HG02852 (cell line): Measurements from ENCODE around the gene UGT3A2.
"Not testable (repeated sequence)": the region's sequence is repeated elsewhere in the genome, so short reads cannot be mapped to it uniquely, and the experiment has no call there.

ENCODE experiments used
- ATAC-seq: cut with Tn5 transposase; IDR thresholded peaks from one replicate; pipeline ENCODE4 v1.9.1; 2021; ENCODE audit warnings: mild to moderate bottlenecking, moderate library complexity; ENCODE audit not compliant: unreplicated experiment

The UGT3A2 gene

DNA sequence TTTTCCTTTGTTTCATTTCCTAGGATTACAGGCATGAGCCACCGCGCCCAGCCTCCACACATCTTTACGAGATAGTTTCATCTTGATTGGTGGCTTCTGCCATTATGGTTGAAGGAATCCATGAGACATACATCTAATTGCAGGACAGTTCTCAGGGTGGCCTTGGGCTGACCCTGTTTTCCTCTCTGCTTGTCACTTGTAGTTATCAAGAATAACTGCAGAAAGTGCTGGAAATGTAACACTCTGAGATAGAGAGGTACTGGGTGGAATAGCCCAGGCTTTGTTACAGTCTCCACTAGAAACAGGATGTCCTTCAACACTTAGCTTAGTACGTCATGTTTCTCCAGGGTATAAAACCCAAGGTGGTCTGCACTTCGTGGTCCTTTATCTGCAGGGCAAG, 10.7 kb downstream of the UGT3A2 start:
- ATAC-seq, result no peak

DNA sequence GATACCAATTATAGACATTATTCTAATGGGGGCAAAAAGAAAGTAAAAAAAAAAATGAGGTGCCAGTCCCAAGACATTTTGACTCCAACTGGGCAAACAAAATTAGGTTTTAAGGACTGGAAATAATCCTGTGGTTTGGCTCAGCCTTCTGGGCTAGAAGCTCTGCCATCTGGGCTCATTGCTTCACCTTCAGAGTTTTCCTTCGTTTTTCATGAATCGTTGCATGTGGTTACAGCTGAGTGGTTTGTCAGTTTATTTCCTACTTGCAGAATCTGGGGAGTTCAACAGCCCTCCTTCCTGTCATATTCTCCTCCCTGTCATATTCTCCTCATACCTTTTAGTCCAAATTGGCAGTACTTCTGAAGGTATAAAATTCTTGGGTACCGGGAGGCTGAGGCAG, 12.0 kb downstream of the UGT3A2 start:
- no peak for ATAC-seq

DNA sequence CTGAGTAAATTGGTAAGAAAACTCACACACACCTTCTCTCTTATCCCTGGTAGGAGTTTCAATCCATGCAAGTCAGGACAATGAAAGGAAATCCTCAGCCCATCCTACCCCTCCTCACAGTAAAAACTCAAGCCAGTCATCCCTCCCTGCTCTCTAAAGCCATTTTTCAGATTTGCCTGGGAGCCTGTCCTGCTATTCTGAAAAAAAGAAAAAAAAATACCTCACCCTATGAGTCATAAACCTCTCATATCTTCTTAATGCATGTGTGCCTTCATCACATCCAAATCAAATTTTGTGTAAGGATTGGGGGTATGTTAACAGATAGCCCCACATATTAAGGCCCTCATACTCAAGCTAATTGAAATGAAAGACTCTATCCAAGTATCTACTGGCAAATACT, 14.1 kb downstream of the UGT3A2 start:
- no peak for ATAC-seq

DNA sequence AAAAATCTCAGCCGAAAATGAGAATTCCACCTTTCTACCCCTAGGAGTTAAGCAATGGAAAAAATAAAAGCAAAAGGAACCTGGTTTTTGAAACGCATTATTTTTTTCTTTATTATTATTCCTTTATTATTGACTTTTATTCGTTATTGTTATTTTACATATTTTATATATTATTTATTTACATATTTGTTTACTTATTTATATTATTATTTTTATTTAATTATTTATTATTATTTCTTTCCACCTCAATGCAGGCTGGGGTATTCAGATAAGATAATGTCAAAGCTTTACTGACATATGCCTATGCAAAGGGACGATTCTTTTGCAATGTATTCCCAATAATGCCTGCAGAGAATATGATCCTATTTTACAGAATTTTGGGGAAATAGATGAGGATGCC, 16.7 kb downstream of the UGT3A2 start:
- no peak for ATAC-seq

DNA sequence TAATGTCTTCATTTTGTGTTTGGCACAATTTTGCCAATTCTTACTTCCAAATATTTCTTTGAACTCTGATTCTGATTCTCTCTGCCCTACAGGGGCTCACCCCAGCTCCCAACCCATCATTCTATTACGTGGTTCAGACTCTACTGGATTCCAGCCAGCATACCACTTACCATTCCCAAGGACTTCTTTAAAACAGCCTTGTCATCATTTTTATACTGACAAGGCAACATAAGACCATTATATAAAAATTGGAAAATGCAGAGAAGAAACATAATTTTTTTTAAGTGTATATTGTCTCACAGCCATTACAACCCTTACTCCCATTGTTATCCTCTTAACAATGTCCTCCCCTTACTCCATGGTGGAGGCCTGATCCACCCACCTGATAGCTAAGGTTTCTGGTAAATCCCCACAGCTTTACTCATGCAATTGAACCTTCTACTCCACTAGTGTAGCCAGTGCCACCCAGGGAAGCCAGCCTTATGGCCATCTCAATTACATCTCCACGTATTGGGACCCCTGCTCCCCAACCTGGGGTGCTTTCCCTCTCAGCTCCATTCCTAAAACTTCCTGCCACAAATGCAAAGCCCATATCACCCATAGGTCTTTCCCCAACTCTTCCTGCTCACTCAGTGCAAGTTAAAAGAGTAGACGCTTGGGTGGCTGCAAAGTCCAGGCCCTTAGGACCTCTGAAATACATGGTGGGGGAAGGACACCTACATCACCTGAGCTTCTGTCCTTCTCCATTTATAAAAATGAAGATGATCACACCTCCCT, 19.1 kb downstream of the UGT3A2 start:
- ATAC-seq, result no peak

DNA sequence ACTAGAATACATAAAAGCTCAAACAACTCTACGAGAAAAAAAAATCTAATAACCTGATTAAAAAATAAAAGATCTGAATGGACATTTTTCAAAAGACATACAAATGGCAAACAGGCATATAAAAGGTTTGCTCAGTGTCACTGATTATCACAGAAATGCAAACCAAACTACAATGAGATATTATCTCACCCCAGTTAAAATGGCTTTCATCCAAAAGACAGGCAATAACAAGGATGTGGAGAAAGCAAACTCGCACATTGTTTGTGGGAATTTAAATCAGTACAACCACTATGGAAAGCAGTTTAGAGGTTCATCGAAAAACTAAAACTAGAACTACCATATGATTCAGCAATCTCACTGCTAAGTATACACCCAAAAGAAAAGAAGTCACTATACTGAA, 20.8 kb downstream of the UGT3A2 start:
- ATAC-seq, result no peak

DNA sequence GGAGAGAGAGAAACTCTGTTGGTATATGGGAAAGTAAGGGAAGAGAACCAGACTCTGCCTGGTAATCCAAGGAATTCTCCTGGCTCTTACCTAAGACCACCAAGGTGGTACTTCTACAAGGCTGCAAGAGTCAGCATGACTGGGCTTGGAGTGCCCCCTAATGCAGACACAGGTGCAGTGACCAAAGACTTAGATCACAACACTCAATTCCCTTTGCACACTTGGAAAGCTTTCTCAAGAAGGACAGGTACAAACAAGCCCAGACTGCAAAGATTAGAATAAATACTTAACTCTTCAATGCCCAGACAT, 25.2 kb downstream of the UGT3A2 start:
- no peak for ATAC-seq

DNA sequence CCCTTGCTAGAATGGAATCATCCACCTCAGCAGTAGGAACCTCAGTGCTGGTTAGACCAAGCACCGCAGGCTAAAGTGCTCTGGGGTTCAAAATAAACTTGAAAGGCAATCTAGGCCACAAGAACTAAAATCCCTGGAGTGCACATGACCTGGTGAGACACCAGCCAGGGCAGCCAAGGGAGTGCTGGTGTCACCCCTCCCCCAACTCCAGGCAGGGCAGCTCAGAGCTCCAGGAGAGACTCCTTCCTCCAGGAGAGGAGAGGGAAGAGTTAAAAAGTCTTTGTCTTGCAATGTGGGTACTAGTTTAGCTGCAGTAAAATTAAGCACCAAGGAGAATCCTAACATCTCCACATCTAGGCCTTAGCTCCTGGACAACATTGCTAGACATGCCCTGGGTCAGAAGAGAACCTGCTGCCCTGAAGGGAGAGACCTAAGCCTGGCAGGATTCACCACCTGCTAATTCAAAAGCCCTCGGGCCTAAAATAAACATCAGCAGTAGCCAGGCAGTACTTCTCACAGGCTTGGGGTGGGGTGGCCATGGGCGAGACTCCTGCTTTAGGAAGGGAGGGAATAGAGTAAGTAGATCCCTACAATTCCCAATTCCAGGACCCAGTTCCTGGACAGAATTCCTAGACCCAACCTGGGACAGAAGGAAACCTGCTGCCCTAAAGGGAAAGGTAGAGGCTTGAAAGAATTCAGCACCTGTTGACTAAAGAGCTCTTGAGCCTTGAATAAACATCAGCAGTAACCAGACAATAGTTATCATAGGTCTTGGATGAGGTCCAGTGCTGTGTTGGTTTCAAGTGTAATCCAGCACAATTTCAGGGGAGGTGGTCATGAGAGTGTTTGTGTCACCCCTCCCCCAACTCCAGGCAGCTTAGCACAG, 25.8 kb downstream of the UGT3A2 start:
- no peak for ATAC-seq

DNA sequence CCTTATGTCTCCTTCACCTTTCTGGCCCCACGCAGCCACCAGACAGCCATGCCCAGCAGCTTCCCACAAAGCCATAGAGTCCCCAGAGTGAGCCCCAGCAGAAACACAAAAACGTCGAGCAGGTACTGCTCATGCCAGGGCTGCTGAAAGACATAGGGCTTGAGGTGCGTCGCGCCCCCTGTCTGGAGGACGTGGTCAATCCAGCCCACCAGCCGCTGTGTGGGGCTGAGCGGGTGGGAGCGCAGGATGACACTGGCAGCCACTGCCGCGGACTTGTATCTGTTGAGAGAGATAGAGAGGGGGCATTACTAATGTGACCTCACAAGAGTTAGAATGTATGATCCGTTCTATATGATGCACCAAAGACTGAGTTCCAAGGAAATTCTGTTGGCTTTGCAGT, 31.0 kb downstream of the UGT3A2 start:
- no peak for ATAC-seq

DNA sequence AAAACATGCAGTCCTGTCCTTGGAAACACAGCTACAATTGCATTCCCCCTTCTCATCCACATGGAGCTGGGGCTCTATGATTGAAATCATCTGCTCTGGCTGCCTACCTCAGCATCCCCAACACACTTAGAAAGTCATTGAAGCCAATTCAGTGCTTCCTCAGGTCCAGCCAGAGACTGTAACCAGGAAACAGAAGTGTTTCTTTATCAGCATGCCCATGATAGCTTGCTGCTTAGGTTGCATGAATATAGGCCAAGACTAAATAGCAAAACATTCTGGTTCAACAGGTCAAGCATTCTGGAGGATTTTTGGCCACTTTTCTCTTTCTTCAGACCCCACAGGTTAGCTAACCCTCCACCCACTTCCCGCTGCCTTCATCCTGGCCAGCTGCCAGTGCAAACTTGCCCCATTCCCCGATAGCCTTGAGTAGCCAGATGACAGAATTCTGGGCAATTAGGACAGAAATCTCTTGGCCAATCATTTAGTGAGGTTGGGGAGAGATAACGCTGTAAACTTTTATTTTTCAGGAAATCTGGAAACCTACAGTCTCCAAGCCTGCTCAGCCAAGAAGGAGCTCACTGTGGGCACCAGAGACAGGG, 32.0 kb downstream of the UGT3A2 start:
- ATAC-seq, result not testable (repeated sequence)

DNA sequence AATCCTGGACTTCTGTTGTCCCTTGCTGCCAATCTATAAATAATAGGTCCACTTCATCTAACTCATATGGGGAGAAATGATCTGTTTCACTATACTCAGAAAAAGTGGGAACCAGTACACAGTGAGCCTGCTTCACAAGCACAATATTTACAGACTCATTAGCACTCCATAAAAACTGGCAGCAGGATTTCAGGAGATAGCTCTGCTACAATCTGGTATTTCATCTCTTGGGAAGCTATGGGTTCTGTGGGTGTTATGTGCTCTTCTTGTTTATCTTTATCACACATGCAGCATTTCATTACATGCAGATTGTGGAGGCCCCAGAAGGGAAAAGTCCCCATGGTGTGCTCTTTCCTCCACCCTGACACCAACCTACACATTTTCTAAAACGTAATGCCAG, 33.2 kb downstream of the UGT3A2 start:
- no peak for ATAC-seq

DNA sequence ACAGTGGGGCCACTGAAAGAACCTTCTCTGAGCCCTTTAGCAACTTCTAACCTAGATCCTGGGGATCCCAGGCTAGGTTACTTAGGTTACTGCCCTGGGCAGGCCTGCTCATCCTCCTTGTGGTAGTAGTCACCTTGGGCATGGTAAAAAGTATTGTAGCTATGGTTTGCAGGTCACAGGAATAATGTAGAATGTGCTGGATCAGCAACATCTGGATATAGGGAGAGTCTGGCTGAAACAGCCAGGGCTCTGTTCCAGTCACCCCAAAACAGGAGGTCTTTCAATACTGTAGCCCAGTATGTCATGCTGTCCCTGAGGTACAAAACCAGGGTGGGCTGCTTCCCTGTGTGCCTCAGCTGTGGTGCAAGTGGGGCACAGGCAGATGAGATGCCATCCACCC, 33.6 kb downstream of the UGT3A2 start:
- ATAC-seq, result no peak

DNA sequence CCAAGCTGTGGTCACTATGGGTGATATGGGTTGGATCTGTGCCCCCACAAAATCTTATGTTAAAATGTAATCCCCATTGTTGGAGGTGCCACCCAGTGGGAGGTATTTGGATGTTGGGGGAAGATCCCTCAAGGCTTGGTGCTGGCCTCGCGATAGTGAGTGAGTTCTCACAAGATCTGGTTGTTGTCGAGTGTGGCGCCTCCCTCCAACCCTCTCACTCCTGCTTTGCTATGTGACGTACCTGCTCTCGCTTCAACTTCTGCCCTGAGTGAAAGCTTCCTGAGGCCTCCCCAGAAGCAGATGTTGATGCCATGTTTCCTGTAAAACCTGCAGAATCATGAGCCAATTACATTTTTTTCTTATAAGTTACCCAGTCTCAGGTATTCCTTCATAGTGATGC, 35.5 kb downstream of the UGT3A2 start:
- ATAC-seq, result no peak

DNA sequence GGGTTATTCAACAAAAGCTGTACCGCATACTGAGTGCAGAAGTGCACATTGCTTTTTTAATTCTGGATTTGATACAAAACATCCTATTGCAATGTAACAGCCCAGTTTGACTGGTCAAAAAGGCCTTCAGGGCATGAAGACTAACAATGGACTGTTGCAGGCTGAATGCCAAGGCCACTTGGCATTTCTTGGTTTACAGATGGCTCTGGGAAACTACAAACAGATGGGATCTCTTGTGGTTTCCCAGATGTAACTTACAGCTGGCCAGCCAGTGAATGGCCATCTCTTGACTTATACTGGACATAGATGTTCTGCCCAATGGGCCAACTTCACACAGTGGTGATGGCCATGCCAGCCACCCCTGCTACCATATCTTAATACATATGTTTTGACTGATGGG, 36.8 kb downstream of the UGT3A2 start:
- ATAC-seq, result no peak

DNA sequence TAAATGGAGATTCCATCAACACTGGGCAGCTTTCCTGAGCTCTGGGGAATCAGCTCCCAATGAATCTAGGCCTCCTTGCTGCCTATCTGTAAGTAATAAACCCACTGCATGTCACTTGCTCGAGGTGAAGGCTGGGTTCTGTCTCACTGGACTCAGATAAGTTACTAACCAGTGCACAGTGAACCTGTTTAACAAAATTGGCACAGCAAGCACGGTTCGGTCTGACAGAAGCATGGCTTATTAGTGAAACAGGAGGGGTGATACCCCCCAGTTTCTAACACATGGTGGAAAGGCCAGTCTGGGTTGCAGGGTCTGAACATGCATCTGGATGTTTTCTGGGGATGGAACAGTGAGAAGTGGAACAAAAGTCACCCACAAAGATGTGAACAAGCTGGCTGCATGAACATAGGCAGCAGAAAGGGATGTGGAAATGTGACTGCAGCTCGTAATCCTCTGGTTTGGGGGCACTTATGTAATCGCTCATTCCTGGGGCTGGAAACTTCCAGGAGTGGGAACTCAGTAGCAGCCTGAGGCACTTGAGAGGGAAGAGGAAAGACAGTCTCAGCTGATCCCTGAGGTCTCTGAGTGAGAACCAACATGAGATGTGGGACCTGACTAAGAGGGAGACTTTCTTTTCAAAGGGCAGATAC, 37.7 kb downstream of the UGT3A2 start:
- ATAC-seq, result no peak

DNA sequence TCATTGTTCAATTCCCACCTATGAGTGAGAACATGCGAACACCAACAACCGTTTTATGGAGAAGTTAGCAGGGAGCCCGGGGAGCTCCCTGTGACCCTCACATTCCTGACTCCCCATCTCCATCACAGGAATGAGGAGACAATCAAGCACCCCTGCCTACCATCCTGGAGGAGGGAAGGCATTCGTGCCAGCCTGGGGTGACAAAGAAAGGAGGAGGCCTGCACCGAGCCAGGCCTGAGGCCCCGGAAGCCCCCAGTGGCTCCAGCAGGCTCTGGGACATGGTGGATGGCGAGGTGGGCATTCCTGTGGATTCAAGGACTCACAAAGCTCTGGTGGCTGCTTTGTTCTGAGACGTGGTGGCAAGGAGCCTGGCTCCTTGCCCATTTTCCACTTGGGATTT, 39.0 kb downstream of the UGT3A2 start:
- no peak for ATAC-seq

DNA sequence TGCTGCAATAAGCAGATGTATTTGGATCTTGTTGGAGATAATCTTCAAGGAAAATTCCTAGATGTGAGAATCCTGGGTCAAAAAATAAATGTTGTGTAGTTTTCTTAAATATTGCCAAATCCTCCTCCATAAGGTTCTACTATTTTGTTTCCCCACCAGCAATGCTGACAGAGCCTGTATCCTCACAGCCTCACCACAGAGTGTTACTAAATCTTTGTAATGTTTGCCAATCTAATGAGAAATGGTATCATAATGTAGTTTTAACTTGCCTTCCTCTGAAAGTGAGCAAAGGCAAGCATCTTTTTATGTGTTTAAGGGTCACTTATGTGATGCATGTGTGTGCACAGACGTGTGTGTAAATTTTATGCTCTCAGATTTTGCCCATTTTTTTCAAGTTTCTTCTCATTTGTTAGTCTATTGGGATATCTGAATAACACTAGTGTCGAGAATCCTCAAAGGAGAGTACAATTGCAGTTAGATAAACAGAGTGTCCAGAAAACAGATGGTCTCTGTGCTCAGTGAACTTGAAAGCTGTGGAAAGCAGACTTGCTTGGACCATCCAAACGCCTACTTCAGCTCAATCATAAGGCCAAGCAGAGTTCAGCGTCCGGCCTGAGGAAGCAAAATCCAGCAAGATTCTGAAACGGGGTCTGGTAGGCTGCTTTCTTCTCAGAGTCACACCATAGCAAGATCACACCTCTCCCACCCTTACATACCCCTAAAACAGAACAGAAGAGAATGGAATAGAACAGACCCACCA, 39.8 kb downstream of the UGT3A2 start:
- ATAC-seq, result no peak

DNA sequence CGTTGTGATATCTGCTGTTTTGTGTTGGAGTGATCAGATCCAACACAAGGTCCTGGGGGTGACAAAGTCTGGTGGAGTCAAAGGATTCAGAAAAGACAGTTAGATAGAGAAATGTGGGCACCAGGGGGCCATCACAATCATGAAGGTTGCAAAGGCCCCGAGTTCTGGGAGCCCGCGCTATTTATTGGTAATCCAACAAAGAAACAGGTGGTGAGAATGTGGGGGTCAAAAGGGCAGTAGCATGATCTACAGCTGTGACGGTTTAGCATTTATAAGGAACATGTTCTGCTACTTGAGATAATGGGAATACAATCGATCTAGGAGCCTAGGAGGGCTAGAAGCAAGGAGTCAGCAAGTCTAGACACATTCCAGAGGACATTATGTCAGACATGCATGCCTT, 44.4 kb downstream of the UGT3A2 start:
- ATAC-seq, result not testable (repeated sequence)

DNA sequence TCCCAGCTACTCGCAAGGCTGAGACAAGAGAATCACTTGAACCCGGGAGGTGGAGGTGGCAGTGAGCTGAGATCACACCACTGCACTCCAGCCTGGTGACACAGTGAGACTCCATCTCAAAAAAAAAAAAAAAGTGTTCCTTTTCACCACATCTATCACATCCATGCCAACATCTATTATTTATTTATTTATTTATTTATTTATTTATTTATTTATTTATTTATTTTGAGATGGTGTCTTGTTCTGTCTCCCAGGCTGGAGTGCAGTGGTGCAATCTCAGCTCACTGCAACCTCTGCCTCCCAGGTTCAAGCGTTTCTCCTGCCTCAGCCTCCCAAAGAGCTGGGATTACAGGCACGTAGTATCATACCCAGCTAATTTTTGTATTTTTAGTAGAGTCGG, 47.1 kb downstream of the UGT3A2 start:
- not testable (repeated sequence) for ATAC-seq

DNA sequence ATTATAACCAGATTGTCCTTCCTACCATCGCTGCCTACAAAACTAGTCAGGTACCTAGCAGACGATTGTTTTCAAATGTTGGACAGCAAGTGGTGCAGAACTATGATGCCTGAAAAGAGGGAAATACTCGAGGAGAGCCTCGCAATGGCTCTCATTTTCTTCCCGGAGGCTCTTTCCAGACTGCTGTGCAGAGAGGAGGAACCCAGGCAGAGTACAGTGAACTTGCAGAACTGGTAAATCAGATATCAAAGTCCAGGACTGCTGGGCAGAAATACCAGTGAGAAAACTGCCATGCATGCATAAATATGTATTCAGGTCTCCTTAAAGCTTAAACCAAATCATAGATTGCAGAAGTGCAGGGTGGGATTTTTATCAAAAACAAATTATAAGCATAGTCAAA, 49.1 kb downstream of the UGT3A2 start:
- no peak for ATAC-seq

DNA sequence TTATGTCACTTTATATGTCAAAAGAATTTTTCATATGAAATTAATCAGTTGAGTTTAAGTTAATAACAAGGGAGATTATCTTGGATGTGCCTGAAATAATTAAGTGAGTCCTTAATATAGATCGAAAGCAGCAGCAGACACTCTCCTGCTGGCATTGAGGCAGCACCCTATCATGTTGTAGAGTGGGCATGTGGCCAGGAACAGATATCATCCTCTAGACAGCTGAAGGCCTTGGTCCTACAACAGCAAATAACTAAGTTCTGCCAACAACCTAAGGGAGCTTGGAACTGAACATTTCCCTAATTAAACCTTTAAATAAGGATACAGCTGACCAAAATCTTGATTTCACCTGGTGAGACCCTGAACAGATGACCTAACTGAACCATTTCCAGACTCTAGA, 49.7 kb downstream of the UGT3A2 start:
- ATAC-seq, result no peak
